ENCODE data around the gene GAS7.
A peak's percentile ranks its signal among the peaks of the same experiment; 100 is the strongest.

Gene GAS7

DNA sequence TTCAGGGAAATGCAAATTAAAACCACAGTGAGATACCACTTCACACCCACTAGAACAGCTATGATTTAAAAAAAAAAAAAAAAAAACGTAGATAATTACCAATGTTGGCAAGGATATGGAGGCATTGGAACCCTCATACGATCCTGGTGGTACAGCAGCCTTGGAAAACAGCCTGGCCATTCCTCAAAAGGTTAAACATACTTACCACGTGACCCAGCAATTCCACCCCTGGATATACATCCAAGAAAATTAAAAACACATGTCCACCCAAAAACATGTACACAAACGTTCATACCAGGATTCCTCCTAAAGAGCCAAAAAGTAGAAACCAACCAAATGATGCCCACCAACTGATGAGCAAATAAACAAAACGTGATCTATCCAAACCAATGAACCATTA lies 68.1 kb downstream of the GAS7 start:
- no peak for FAIRE-seq

DNA sequence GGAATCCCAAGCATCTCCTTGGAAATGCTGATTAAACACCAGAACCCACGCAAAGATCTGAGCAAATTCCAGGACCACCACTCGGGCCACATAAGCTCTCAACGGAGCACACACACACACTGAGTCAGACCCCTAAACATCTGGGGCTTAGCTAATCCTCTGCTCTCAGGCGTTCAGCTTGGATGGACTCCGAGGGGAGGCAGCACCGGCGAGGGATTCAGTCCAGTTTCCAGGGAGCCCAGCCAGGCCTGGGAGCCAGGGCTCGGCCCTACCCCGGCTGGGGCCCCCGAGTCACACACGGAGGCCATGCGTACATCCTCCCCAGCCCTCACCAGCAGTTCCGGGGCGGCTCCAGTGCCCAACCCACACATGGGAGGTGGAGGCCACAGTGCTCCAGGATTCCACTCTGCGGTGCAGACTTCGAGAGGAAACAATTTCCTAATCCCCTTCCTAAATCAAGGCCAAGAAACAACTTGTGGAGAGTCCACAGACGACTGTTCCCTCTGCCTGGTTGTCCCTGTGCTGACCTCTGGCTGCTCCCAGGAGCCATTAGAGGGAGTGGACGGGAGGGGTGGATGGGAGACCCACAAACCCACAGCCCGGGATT lies 70.5 kb downstream of the GAS7 start:
- no peak for FAIRE-seq

DNA sequence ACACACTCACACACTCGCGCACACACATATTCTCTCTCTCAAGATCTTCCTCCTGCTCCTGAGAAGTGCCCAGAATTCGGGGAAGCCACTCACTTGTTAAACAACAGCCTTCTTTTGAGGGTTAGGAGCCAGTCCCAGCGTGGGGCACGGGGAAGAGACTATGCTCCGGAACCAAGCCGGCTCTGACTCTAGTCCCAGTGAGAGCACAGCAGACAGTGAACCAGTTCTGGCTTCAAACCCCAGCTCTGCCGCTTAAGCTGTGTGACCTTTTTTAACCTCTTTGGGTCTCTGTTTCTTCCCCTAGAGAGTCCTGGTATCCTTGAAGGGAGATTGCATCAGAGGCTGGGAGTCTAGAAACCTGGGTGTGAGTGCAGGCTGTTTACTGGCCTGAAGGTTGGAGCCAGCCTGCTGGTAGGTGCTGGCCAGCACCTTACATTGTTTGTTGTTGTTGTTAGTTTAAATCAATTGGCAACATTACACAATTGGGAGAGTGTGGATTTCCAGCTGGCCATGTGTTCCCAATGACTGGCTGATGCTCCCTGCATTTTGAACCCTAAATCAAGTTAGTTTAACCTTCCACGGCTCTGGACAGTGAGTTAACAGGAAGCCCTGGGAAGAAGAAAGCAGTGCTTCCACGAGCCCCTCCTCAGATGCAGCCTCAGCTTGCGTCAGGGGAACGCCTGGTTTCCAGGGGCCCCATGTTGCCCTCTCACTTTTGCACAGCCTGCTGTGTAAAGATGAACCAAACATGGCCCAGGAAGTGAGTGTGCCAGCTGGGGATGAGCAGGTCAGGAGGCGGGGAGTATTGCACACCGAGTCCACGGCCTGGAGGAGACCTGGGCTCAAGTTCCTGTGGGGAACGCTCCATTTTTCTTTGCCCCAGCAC lies 71.5 kb downstream of the GAS7 start:
- no peak for FAIRE-seq

DNA sequence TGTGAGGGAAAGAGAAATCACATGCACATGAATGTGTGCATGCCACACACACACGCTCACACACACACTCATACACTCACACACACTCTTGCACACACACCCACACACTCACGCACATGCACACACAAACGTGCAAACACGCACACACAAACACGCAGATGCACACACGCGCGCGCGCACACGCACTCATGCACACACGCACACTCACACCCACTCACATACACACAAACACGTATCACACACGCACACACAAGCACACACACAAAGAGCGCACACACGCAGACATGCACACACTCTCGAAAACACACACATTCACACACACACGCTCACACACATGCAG lies 72.2 kb downstream of the GAS7 start:
- no peak for FAIRE-seq

DNA sequence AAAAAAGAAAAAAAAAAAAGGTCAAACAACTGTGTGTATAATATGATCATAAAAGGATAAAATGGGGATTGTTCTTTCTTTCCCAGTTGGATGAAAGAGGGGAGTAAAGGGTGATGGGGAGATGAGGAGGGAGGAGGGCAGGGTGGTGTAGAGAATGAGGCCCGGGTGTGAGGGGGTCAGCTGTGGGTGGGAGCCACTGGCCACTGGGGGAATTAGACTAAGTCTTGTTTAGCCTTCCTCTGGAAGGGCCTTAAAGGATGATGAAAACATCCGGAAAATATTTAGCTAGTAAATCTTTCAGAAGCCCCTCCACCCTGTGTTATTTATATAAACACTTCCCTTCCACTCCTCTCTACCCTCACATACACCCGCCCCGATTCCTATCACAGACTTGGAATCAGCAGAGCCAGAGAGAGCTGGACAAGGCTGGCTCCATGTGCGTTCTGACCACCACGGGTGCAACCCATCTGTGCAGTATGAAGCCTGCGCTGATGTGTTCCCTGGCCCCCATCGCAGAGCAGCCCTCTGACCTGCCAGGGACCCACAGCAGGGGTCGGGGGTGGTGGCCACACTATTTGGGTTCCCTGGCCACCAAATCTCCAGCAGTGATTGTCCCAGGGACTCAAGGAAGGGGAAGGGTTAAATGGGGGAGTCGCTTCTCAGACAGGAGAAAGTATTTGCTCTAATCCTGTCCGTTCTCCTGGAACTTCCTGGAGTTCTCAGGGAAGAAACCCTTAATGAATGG lies 72.7 kb downstream of the GAS7 start:
- FAIRE-seq, result peak; percentile 70

DNA sequence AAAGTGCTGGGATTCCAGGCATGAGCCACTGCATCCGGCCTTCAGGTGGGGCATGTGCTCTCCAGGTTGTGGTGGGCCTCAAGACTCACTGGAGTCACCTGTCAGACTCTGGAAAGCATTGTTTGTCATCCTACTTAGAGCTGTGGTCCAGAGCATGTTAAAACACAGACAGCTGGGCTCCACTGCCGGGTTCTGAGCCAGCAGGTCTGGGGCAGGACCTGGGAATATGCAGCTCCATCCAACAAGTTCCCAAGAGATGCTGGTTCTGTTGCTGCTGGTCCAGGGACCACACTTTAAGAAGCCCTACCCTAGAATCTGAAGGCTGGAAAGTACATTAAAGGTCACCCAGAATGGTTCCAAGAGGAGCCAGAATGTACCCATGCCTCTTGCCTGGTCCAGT lies 75.3 kb downstream of the GAS7 start:
- no peak for FAIRE-seq

DNA sequence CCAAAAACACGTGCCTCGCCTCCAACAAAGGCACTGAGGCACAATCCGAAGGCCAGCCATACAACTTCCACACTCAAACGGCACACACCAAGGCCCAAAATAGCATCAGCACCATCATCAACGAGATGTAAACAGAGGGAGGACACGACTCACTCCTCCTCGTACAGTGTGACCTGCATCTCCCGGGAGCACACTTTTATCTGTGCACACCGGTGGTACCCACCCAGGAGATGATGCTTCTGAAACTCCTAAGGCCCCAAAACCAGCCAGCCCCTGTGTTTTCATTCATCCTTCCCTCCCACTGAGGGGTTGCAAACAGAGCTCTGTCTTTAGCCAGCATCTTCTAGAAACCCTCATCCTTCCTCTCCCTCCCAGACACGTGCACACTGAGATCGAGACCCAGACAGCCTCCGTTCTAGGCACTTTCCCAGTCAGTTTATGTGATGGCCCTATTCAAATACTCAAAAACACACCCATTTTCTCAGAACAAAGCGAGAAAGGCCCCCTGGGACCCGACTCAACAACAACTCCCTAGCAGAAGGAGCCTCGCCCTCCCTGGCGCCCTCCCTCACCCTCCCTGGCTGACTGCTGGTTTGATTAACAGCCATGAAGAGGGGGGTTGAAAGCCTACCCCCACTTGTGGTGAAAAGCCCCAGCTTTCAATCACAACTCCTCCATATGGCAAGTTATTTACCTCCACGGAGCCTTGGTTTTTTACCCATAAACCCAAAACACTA lies 76.3 kb downstream of the GAS7 start:
- FAIRE-seq, result no peak

DNA sequence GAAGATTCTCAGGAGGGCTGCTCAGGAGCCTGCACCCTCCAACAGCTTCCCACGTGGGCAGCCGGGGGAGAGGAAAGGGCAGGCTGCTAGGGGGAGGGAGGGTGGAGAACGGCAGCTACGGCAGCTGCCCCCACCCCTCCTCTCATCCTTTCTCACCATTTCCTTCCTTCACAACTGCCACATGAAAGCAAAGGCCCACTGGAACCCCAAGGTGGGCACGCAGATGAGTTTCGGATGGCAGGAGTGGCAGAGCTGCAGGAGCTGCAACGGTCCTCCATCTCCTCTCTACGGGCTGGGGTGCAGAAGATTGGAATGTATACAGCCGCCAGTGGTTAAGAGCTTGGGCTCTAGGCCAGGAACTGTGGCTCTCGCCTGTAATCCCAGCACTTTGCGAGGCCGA lies 77.7 kb downstream of the GAS7 start:
- no peak for FAIRE-seq

DNA sequence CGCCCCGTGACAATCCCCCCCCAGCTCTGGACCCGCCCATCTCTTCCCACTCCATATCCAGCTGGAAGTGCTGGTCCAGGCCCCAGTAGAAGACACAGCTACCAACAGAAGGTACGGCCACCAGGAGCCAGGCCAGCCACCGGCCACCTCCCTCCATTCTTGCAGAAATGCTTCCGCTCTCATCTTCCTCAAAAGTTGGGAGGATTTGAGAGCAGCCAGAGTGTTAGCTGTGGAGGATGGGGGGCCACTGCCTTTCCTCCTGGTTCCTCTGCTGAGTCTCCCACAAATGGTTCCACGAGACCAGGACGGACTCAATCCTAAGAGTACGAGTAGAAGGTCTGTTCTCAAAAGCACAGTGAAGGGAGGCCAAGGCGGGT lies 78.3 kb downstream of the GAS7 start:
- no peak for FAIRE-seq

DNA sequence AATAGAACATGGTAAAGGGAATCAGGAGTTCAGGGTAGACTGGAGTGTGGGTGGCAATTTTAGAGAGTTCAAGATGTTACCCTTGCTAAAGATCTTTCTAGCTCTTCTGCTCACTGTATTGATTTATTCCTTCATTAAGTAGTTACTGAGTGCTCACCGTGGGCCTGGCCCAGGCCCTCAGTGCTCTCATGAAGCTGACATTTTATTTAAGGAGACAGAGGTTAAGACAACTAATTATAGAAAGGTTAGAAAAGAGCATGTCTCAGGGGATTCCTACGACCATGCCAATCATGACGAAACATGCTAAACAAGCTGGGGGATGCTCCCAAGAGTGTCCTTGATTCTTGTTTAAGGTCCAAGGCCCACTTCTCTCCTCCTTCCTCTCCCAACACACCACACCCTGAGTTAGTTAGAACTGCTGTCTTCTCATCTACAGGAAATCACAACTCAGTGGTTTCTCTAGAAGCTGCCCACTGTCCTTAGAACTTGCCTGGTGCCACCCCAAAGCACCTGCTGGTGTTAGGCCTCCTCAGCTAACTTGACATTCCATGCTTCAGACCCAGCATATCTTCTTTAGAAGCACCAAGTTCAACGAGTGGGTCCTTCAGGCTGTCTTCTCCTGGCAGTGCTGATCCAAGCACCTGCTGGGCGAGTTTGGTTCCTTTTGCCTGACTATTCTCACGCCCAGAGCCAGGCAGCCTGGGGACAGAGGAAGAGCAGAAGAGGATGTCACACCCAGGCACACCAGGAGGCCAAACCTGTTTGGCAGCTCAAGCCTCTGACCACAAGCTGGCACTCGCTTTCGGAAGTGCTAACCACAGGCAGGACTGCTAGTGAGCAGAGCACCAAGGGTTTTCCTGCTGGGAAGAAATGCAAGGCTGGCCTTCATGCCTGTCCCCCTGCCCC lies 79.0 kb downstream of the GAS7 start:
- no peak for FAIRE-seq

DNA sequence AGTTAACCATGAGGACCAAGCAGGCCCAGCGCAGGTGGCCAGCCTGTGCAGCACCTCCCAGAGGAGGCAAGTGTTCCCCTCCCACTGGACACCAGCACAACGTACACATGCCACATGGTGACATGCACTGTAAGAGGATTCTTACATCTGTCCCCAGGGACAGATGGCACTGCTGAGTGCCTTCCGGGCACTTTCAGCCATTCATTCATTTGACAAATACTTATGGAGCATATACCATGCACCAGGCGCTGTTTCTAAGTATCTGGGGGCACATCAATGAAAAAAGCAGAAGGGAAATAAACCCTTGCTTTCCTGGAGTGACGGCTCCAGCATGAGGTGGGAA lies 79.6 kb downstream of the GAS7 start:
- no peak for FAIRE-seq

DNA sequence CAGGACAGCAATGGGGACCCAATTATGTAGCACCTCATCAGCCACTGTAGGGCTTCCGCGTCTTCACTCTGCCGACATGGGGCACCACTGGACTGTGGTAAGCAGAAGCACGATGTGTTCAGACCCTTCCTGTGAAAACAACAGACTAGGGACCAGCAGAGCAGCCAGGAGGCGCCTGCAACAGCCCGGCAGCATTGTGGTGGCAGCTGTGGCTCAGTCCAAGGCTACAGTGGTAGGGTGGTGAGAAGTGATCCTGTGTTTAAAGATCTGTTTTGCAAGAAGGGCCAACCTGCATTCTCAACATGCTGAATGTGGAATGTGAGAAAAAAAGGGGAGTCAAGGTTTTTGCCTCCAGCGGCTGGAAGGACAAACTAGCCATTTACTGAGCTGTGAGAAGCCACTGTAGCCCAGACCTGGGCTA lies 80.8 kb downstream of the GAS7 start:
- no peak for FAIRE-seq

DNA sequence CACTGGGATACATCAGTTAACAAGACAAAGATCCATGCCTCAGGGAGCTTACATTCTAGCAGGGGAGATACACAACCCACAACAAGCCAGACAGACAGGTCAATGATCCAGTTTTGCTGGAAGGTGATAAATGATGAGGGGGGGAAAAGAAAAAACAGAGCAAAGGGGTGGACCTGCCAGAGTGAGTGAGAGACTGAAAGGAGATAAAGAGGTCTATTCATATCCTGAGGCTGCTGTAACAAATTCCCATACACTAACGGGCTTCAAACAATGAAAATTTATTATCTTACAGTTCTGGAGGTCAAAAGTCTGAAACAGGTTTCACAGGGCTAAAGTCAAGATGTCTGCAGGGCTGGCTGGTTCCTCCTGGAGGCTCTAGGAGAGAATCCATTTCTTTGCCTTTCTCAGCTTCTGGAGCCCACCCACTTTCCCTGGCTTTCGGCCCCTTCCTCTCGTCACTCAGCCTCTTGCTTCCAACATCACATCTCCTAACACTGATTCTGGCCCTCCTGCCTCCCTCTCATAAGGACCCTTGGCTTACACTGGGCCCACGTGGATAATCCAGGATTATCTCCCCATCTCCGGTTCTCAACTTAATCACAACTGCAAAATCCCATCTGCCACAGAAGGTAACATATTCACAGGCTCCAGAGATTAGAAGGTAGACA lies 81.5 kb downstream of the GAS7 start:
- no peak for FAIRE-seq

DNA sequence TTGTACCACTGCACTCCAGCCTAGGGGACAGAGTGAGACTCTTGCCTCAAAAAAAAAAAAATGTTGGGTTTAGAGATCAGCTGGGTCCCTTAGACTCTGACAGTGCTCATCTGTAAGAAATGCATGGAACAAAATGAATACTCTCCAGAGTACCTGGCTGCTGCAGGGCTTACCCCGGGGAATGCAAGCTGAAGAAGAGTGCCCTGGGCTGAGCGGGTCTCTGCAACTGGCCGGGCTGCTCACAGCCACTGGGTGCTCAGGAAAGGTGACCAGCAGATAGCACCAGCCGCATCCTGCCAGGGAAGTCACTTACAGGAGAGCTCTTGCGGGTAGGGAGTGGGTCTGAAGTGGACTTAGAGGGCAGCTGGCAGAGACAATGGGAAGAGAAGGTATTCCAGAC lies 82.1 kb downstream of the GAS7 start:
- FAIRE-seq, result no peak

DNA sequence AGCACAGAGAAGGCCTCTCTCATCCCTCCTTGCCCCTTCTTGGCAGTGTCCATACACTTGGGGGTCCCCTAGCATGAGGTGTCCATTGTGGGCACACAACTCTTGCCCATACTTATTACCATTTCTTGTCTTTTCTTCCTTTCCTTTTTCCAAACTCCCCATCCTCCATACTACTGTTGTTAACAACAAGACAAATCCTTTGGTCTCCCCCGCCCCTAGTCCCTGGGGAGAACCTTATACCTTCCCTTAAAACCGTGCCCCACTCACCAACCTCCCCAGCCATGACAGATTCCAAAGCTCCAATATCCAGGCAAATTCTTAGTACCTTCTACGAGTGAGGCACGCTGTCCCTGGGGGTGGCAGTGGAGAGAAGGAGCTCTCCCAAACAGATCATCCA lies 82.9 kb downstream of the GAS7 start:
- FAIRE-seq, result no peak

DNA sequence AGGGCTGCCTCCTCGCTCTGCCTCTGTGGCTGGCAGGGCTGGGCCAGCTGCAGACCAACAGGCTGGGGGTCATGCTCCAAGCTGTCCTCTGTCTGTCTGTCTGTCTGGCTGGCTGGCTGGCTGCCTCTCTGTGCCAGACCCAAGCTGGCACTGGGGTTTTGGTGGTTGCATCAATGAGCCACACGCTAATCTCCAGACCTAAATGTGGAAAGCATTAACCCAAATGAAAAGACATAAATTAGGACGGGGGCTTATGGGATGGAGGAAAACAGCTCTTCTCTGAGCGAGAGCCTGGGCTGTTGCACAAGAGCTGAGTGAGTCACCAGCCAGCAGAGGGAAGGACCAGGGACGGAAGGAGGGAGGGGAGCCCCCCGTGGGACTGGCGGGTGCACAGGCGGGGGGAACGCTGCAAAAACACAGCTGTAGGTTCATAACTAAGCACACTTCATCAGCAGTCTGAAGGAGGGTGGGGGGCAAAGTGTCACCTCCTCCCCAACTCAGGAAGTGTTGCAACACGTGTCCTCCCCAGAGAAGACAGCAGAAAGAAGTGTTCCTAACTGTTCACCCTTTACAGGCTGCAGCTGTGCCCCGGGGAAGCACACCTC lies 83.4 kb downstream of the GAS7 start:
- FAIRE-seq, result peak; percentile 92

DNA sequence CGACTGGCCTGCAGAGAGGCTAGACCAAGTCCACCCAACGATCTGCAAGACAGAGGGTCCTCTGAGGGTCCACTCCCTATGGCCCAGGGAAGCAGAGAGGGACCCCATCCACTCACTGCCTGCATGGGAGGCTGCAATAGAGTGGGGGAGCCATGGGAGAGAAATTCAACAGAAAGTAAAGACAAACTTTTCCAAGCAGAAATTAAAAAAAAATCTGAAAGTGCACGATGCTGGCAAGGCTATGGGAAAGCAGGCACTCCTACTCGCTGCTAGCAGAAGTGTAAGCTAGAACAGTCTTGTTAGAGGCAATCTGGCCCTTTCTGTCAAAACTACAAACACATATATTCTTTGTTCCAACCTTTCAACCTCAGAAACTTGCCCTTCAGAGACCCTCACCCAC lies 85.4 kb downstream of the GAS7 start:
- no peak for FAIRE-seq

DNA sequence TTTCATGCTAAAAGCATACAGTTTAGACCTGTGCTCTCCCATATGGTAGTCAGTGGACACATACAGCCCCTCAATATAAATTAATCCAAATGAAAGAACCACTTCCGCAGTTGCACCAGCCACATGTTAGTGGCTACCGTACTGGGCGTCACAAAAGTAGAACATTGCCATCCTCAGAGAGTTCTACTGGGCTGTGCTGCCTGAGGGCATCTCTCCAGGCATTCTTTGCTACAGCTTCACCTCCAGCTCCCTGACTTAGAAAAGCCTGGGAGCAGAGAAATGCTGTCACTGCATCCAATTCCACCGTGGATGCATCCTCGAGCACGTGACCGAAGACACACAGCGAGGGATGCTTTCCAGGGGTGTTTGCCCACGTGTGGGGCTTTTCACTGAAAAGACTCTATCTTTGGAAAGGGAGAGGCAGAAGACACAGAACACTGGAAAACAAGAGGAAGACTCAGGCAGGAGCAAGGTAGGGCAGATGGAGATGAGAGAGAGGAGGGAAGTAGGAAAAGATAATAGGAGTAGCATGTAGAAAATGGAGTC lies 86.4 kb downstream of the GAS7 start:
- FAIRE-seq, result no peak

DNA sequence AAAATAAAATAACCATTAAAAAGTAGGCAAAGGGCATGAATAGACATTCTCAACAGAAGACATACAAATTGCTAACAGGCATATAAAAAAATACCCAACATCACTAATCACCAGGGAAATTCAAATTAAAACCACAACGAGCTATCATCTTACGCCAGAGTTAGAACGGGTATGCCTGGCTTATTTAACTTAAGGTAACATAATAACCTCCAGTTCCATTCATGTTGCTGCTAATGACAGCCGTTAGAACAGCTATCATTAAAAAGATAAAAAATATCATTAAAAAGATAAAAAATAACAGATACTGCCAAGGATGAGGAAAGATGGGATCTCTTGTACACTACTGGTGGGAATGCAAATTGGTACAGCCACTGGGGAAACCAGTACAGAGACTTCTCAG lies 89.3 kb downstream of the GAS7 start:
- FAIRE-seq, result peak; percentile 21

DNA sequence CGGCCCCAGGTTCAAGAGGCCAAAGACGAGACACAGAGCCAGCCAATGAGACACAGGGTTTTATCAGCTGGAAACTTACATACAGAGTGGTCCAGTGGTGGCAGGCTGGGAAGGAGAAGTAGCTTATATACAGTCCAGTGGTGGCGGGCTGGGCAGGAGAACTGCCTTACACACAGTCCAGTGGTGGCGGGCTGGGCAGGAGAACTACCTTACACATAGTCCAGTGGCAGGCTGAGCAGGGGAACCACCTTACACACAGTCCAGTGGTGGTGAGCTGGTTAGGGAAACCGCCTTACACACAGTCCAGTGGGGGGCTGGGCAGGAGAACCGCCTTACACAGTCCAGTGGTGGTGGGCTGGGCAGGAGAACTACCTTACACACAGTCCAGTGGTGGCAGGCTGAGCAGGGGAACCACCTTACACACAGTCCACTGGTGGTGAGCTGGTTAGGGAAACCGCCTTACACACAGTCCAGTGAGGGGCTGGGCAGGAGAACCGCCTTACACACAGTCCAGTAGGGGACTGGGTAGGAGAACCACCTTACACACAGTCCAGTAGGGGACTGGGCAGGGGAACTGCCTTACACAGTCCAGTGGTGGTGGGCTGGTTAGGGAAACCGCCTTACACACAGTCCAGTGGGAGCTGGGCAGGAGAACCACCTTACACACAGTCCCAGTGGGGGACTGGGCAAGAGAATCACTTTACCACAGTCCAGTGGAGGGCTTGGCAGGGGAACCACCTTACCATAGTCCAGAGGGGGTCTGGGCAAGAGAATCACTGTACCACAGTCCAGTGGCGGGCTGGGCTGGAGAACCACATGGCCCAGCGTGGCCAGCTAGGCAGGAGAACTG lies 90.9 kb downstream of the GAS7 start:
- no peak for FAIRE-seq

All from endometrium (tissue), 2 donors.